ENCODE results near the gene STK11IP. TPM values are rescaled to one million over a fixed set of nuclear protein-coding genes. Genes with fewer than 3 reads are reported as not detected.

Gene STK11IP, protein sequence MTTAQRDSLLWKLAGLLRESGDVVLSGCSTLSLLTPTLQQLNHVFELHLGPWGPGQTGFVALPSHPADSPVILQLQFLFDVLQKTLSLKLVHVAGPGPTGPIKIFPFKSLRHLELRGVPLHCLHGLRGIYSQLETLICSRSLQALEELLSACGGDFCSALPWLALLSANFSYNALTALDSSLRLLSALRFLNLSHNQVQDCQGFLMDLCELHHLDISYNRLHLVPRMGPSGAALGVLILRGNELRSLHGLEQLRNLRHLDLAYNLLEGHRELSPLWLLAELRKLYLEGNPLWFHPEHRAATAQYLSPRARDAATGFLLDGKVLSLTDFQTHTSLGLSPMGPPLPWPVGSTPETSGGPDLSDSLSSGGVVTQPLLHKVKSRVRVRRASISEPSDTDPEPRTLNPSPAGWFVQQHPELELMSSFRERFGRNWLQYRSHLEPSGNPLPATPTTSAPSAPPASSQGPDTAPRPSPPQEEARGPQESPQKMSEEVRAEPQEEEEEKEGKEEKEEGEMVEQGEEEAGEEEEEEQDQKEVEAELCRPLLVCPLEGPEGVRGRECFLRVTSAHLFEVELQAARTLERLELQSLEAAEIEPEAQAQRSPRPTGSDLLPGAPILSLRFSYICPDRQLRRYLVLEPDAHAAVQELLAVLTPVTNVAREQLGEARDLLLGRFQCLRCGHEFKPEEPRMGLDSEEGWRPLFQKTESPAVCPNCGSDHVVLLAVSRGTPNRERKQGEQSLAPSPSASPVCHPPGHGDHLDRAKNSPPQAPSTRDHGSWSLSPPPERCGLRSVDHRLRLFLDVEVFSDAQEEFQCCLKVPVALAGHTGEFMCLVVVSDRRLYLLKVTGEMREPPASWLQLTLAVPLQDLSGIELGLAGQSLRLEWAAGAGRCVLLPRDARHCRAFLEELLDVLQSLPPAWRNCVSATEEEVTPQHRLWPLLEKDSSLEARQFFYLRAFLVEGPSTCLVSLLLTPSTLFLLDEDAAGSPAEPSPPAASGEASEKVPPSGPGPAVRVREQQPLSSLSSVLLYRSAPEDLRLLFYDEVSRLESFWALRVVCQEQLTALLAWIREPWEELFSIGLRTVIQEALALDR
- total RNA-seq = 19.4 and 22.1 TPM in 2 replicates

DNA sequence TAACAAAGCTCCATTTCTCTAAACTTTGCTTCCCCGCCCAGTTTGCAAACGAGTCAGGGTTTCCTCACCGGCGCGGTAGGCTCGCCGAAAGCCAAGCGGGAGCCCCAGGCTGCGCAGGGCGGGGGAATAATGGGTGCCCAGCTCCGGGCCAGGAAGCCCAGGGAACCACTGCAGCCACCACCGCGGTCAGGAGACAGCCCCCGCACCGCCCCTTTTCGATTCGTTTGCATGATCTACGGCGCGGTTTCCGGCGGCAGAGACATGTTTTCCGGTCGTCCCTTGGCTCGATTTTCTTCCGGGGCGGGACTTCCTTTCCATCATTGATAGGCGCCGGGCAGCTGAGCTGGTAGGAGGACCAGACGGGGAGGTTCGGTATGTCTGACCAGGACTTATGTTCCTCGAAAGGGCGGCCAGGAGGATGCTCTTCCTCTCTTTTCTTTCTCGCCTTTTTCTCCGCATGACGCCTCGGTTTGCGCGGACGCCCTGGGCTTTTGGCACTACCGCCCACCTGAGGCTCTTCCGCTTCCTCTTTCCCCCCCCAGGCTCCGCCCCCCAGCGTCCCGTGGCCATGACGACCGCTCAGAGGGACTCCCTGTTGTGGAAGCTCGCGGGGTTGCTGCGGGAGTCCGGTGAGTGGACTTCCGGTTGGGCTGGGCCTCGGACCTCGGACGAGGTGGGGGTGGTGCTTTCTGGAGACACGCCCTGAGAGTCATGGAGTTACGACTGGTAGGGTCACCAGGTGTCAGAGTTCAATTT is at the start of gene STK11IP:
STK11IP (plus strand) TSS at position 306 of the 756 bp plus-strand sequence; CDS start at position 569, 263 bp downstream.
- Histone ChIP-seq H3K27ac (ENCODE audit: low read depth, low read length) (peak within 1 kb of the TSS; percentile 91), H3K79me2 (ENCODE audit: insufficient read depth, low read length) (peaks cover 8% of the 10 kb centered on the region), H2AFZ (ENCODE audit: low read length) (peak within 1 kb of the TSS; percentile 98), H3K36me3 (ENCODE audit: insufficient read depth, low read length) (peaks cover 11% of the 10 kb centered on the region), H3K9me3 (ENCODE audit: low read depth, low read length) (no peaks in the 10 kb centered on the region), H3K4me2 (ENCODE audit: insufficient read depth, low read length) (peak within 1 kb of the TSS; percentile 99), H3K27me3 (ENCODE audit: insufficient read depth, low read length) (no peaks in the 10 kb centered on the region), H3K4me1 (ENCODE audit: insufficient read depth, low read length) (peaks cover 18% of the 10 kb centered on the region), H4K20me1 (ENCODE audit: insufficient read depth, low read length) (no peaks in the 10 kb centered on the region), H3K4me3 (ENCODE audit: insufficient read depth, low read length) (peak within 1 kb of the TSS; percentile 89)
- peak; percentile 99 for DNase-seq (ENCODE audit: insufficient read length, low spot score, missing footprints)
- TF ChIP-seq, protein P1, sequence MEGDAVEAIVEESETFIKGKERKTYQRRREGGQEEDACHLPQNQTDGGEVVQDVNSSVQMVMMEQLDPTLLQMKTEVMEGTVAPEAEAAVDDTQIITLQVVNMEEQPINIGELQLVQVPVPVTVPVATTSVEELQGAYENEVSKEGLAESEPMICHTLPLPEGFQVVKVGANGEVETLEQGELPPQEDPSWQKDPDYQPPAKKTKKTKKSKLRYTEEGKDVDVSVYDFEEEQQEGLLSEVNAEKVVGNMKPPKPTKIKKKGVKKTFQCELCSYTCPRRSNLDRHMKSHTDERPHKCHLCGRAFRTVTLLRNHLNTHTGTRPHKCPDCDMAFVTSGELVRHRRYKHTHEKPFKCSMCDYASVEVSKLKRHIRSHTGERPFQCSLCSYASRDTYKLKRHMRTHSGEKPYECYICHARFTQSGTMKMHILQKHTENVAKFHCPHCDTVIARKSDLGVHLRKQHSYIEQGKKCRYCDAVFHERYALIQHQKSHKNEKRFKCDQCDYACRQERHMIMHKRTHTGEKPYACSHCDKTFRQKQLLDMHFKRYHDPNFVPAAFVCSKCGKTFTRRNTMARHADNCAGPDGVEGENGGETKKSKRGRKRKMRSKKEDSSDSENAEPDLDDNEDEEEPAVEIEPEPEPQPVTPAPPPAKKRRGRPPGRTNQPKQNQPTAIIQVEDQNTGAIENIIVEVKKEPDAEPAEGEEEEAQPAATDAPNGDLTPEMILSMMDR (IDR thresholded peaks at IDR 0.05; ENCODE audit: extremely low read depth, low read depth, low read length) = no peak

DNA sequence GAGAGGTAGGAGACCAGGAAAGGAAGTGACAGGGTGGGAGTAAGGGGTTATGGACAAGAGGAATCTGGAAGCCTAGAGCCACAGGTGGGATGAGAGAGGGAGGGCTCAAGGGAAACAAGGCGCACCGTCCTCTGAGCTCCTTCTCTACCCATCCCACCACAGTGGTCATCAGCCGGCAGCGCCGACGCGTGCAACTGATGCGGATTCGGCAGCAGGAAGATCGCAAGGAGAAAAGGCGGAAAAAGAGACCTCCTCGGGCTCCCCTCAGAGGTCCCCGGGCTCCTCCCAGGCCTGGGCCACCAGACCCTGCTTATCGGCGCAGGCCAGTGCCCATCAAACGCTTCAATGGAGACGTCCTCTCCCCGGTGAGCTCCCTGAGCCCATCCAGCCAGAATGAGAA is 48.7 kb upstream of the STK11IP start:
- Histone ChIP-seq H3K27me3 (ENCODE audit: insufficient read depth, low read length) (peaks cover 2% of the 10 kb centered on the region), H3K36me3 (ENCODE audit: insufficient read depth, low read length) (no peaks in the 10 kb centered on the region), H3K4me3 (ENCODE audit: insufficient read depth, low read length) (no peak overlapping the region), H4K20me1 (ENCODE audit: insufficient read depth, low read length) (peaks cover 8% of the 10 kb centered on the region), H3K9me3 (ENCODE audit: low read depth, low read length) (no peaks in the 10 kb centered on the region), H3K27ac (ENCODE audit: low read depth, low read length) (no peak overlapping the region), H3K79me2 (ENCODE audit: insufficient read depth, low read length) (no peaks in the 10 kb centered on the region), H2AFZ (ENCODE audit: low read length) (no peak overlapping the region), H3K4me1 (ENCODE audit: insufficient read depth, low read length) (peaks cover 16% of the 10 kb centered on the region), H3K4me2 (ENCODE audit: insufficient read depth, low read length) (no peak overlapping the region)
- DNase-seq (ENCODE audit: insufficient read length, low spot score, missing footprints) = no peak
- TF ChIP-seq, protein P1 (IDR thresholded peaks at IDR 0.05; ENCODE audit: extremely low read depth, low read depth, low read length) = no peak

DNA sequence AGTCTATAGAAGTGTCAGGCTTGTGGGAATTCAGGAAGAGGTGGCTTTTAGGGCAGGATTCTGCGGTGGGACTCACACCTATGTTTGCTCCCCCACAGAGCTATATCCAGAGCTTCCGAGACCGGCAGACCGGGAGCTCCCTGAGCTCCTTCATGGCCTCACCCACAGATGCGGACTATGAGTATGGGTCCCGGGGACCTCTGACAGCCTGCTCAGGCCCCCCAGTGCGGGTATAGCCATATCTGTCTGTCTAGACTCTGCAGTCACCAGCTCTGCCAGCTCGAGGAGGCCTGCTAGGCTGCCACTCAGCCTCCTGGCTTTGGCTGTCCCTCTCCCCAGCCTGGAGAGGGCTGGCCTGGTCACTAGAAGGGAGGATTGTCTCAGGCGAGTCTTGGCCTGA is 48.0 kb upstream of the STK11IP start:
- TF ChIP-seq, protein P1 (IDR thresholded peaks at IDR 0.05; ENCODE audit: extremely low read depth, low read depth, low read length) = no peak
- H3K27ac ChIP-seq (ENCODE audit: low read depth, low read length) = no peak overlapping the region

More for the DNA sequence above, 48.0 kb upstream of the STK11IP start:
- Histone ChIP-seq H3K27me3 (ENCODE audit: insufficient read depth, low read length) (peaks cover 2% of the 10 kb centered on the region), H3K4me1 (ENCODE audit: insufficient read depth, low read length) (peaks cover 13% of the 10 kb centered on the region), H3K36me3 (ENCODE audit: insufficient read depth, low read length) (no peaks in the 10 kb centered on the region), H3K79me2 (ENCODE audit: insufficient read depth, low read length) (no peaks in the 10 kb centered on the region), H3K4me3 (ENCODE audit: insufficient read depth, low read length) (no peak overlapping the region), H2AFZ (ENCODE audit: low read length) (no peak overlapping the region), H4K20me1 (ENCODE audit: insufficient read depth, low read length) (peaks cover 3% of the 10 kb centered on the region), H3K9me3 (ENCODE audit: low read depth, low read length) (no peaks in the 10 kb centered on the region), H3K4me2 (ENCODE audit: insufficient read depth, low read length) (no peak overlapping the region)
- no peak for DNase-seq (ENCODE audit: insufficient read length, low spot score, missing footprints)
